DMS114 treated with DMSO at 0.1 percent for 48 hours (cell line): ENCODE measurements around the gene DCAF11.
A peak's percentile ranks its signal among the peaks of the same experiment; 100 is the strongest.

Experiments used
- DNase-seq: peaks from one replicate; lab custom pipeline; 2025; ENCODE audit not compliant: unreplicated experiment; lab: John Stamatoyannopoulos, UW

The DCAF11 gene

GRCh38 chr14:24078146-24078545, 36.4 kb upstream of the DCAF11 start:
- DNase-seq = no peak

DNA sequence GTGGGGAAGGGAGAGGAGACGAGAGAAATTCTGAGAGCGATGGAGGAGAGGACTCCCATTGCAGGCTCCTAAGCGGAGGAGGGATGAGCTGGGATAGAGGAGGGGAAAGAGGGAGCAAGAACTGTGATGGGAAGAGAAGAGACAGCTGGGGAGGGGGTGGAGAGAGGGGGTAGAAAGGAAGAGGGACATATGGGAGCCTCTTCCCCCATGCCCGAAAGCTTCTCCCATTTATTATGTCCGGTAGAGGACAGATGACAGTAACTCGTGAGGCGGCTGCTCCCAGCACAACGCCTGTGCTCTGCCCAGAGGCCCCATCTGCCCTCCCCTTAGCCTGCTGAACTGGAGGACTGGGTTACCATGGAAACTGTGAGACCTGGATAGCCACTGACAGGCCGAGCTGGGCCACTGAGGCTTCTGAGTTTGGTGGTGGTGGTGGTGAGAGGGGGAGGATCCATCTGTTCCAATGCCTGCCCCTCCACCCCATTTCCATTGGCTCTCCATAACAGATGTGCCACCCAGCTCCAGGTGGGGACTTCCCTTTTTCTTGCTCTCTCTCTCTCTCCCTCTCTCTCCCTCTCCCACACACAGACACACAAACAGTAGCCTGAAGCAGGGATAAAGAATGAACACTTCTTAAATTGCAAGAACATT, 35.0 kb upstream of the DCAF11 start:
- DNase-seq = no peak

DNA sequence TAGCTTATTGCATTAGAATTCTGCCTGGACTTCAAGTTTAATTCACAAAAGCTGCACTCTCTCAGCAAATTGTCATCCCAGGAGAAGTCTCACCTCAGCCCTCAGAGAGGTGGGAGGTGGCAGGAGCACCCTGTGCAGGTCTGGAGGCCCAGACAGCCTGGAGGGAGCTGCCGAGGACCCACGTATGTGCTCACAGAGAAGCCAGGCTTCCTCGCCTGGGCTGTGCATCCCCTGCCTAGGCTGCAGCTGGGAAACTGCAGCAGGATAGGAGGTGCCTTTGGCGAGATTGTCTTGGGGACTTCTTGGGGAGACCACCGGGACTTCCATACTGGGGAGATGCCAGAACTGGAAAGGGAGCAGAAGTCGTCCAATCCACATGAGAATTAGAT, 34.4 kb upstream of the DCAF11 start:
- no peak for DNase-seq

DNA sequence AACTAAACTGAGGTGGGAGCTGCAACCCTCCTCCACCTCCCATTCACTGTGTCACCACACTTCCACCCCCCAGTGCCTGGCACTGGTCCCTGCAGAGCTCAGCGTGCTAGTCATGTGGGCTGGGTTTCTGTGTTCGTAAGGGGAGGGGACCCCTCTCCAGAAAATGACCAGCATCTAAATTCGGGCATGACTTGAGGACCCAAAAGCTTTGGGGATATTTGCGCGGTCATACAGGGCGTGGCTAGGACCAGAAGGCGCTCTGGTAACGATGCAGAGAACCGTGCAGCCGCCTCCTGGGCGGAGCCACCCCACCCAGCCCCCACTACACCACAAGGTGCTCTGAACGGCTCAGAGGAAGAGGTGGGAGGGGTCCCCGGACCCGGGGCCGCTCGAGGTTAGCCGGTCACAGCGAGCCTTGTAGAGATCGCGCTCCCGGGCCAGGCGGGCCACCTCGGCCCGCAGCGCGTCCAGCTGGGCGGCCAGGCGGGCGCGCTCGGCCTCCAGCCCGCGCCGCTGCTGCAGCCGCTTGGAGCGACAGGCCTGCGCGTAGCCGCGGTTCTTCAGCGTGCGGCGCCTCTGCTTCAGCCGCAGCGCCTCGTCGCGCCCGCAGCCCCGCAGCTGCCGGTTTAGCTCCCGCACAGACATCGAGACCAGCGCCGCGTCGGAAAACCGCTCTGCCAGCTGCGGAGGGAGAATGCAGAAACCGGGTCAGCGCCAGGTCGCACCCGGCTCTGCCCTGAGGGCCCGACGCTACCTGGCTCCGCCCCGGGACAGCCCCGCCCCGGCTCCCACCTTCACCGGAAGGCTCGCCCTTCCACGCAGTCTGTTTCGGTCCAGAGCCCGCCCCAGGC, 33.5 kb upstream of the DCAF11 start:
- no peak for DNase-seq

GRCh38 chr14:24081739-24082211, 32.8 kb upstream of the DCAF11 start:
- DNase-seq = no peak

DNA sequence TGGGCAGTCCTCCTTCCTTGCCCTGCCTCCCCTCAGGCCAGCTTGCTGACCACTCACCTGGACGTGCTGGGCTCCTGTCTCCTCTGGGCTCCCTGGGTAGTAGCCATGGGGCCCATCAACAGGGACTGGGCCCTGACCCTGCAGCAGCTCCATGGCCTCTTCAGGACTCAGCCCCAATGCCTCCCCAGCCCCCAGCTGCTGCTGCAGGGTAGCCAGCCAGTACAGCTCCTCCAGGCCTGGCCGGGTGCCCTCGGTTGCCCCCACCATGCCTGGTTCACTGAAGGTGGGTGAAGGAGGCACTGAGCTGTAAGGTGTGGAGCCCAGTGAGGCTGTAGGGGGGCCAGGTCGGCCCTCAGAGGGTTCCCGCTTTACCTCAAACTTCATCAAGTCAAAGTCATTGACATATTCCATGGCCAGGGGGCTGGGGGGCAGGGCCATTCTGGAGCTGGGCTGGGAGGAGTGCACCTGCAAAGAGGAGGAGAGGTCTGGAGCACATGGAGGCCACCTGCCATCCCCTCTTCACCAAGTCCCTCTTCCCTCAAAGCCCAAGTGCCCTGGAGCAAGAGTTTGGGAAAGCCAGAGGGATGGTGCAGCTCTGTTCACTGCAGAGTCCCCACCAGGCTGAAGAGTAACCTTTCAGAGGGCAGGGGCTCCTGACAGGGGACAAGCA, 32.0 kb upstream of the DCAF11 start:
- DNase-seq = no peak

GRCh38 chr14:24083462-24083861, 31.1 kb upstream of the DCAF11 start:
- DNase-seq = no peak

DNA sequence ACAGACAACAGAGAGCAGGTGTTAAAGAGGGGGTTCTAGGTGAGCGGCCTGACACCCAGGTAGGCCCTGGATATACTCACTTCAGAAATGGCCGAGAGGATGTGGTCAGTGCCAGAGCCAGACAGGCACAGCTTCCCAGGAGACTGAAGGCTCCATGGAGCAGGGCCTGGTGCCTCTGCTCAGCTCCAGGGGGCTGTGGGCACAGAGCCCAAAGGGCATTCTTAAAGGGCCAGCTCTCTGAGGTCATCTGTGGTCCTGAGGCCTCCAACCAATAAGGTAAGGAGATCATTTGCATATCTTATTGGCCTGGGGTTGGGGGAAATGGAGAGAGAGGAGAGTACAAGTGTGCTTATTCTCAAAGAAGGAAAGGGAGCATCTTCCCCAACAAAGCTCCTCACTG, 30.1 kb upstream of the DCAF11 start:
- DNase-seq = no peak

DNA sequence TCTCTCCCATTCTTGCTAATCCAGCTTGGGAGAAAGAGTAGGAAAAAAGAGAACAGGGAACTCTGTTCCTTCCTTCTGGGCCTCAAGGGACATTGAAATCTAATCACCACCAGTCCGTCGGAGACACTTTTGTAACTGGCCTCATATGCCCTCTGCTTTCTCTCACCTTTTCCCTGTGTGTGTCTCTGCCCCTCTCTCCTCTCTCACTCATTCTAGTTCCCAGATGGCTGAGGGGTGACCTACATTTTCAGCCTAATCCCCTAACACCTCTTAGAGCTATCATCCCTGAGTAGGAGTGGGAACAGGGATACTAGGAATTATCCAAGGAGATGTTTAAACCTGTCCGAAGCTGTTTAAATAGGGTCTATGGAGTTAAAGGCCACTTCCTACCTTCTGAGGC, 29.4 kb upstream of the DCAF11 start:
- no peak for DNase-seq

- no peak for DNase-seq
Observed at GRCh38 chr14:24086193-24086955, 28.2 kb upstream of the DCAF11 start.

- no peak for DNase-seq
Observed at GRCh38 chr14:24087004-24087403, 27.6 kb upstream of the DCAF11 start.

DNA sequence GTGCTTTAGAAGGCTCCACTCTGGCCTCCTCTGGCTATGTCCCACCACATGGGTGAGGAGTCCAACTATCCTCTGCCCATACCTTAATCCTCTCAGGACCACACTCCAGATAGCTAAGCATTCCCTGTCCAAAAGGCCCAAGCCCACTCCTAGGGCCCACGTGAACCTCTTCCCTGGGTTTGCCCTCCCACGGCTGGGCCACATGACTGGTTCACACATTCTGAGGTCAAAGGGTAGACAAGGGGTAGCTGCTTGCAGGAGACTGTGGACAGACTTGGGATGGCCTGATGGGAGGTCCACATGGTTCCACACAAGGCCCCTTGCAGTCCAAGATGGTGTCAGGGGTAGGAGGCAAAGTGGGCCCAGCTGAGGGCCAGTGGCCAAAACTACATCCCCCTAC, 26.5 kb upstream of the DCAF11 start:
- no peak for DNase-seq

GRCh38 chr14:24089890-24090289, 24.7 kb upstream of the DCAF11 start:
- DNase-seq = no peak

- no peak for DNase-seq
Observed at GRCh38 chr14:24092110-24092504, 22.5 kb upstream of the DCAF11 start.

DNA sequence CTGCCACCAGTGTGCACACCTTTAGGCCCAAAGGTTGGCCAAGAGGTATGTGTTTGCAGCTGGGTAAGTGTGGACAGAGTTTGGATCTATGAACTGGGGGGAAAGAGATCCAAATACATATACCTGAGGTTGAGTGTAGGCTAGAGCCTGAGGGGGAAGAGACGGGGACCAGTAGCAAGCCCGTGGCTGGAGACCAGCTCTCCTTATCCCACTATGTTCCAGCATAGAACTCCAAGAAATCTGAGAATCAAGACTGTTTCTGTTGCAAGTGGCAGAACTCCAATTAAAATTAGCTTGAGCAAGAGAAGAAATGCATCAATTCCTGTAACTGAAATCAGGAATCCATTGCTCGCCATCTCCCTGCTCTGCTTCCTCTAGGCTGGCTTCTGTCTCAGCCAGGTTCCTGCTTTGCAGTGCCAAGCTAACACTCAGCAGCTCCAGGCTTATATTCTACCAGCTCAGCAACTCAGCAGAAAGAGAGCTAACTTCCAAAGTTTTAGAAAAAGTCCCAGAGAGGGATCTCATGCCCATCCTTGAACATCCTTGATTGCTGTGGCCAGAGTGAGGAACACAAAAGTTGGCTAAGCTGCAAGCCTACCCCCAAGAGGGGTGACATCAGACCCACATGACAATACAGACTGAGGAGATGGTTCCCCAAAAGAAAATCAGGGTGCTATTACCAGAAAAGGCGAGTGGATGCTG, 21.9 kb upstream of the DCAF11 start:
- no peak for DNase-seq

- DNase-seq = no peak
Observed at GRCh38 chr14:24093207-24093900, 21.2 kb upstream of the DCAF11 start.

GRCh38 chr14:24093901-24094840, 20.4 kb upstream of the DCAF11 start, which contains the start of gene PCK2:
TSS of gene PCK2 (plus strand) at chr14:24094311. CDS start at chr14:24094406, 95 bp downstream.
- peak; percentile 38 for DNase-seq

DNA sequence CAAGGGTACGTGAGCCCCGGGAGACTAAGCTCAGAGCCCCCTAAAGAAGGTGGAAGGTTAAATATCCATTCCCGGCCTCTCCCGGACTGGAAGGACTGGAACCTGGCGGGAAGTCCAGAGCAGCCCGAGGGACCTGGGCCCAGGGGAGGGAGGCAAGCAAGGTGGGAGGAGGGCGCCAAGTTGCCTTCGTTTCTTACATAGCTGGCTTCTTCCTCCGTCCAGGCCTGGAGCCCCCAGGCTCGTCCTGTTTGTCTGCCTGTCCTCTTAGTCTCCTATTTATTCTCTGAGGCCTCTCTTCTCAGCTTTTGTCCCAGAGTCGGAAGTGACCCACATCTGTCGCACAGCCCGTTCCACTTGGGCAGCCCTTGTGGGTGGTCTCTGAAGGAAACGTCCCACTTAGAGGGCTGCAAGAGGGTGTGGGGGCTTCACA, 19.7 kb upstream of the DCAF11 start:
- no peak for DNase-seq
